ENCODE measurements around the gene PIGQ. TPM values are rescaled to one million over a fixed set of nuclear protein-coding genes. Genes with fewer than 3 reads are reported as not detected.

Gene PIGQ
- total and polyA plus RNA-seq, 11 donors, result 16.4 to 39.5 (median 22.0) TPM

- H3K36me3 ChIP-seq, result peaks cover 0 to 7% (median 0%) of the 10 kb centered on the region in 9 donors
- no peak for TF ChIP-seq CTCF (IDR thresholded peaks at IDR 0.05)
- no peak for TF ChIP-seq POLR2A (IDR thresholded peaks at IDR 0.05)
- H3K9me3 ChIP-seq, result no peaks in the 10 kb centered on the region
- DNase-seq (no peak), ATAC-seq (no peak)
- H3K4me1 ChIP-seq, result peaks cover 11 to 74% (median 44%) of the 10 kb centered on the region in 12 donors
- no peak overlapping the region for H3K27ac ChIP-seq
- intact Hi-C loops (cut with DNase I), result no loop called here
- H3K4me3 ChIP-seq, result no peak overlapping the region
- H3K27me3 ChIP-seq, result no peaks in the 10 kb centered on the region
- WGBS, 4 donors, result 84 to 92% (median 90%) methylated on average over 17 to 23 of the region's 23 CpGs
These were observed 39.5 kb upstream of the PIGQ start for GRCh38 chr16:530111-530817.

GRCh38 chr16:531494-532125 lies 38.2 kb upstream of the PIGQ start:
- no peaks in the 10 kb centered on the region for H3K27me3 ChIP-seq
- intact Hi-C loops (cut with DNase I), result no loop called here
- H3K27ac ChIP-seq, result no peak overlapping the region
- TF ChIP-seq POLR2A (IDR thresholded peaks at IDR 0.05), result no peak
- no peak for TF ChIP-seq CTCF (IDR thresholded peaks at IDR 0.05)
- no peak overlapping the region for H3K4me3 ChIP-seq
- ATAC-seq (no peak), DNase-seq (no peak)
- peaks cover 4 to 62% (median 31%) of the 10 kb centered on the region in 12 donors for H3K4me1 ChIP-seq
- 83 to 90% (median 85%) methylated on average over 15 to 16 of the region's 16 CpGs for WGBS, 4 donors
- no peaks in the 10 kb centered on the region for H3K9me3 ChIP-seq
- H3K36me3 ChIP-seq, result peaks cover 0 to 11% (median 0%) of the 10 kb centered on the region in 9 donors

- H3K36me3 ChIP-seq, result peaks cover 0 to 28% (median 4%) of the 10 kb centered on the region in 9 donors
- H3K9me3 ChIP-seq, result no peaks in the 10 kb centered on the region
- no peak overlapping the region for H3K27ac ChIP-seq
- intact Hi-C loops (cut with DNase I), result no loop called here
- peaks cover 2 to 53% (median 26%) of the 10 kb centered on the region in 12 donors for H3K4me1 ChIP-seq
- H3K27me3 ChIP-seq, result no peaks in the 10 kb centered on the region
- no peak for TF ChIP-seq CTCF (IDR thresholded peaks at IDR 0.05)
- TF ChIP-seq POLR2A (IDR thresholded peaks at IDR 0.05), result no peak
- DNase-seq (no peak), ATAC-seq (peak in 1 of 4 donors; percentile 5)
- WGBS, 4 donors, result 67 to 82% (median 72%) methylated on average over 16 to 30 of the region's 30 CpGs
- no peak overlapping the region for H3K4me3 ChIP-seq
These were observed 36.2 kb upstream of the PIGQ start for GRCh38 chr16:533391-534123.

DNA sequence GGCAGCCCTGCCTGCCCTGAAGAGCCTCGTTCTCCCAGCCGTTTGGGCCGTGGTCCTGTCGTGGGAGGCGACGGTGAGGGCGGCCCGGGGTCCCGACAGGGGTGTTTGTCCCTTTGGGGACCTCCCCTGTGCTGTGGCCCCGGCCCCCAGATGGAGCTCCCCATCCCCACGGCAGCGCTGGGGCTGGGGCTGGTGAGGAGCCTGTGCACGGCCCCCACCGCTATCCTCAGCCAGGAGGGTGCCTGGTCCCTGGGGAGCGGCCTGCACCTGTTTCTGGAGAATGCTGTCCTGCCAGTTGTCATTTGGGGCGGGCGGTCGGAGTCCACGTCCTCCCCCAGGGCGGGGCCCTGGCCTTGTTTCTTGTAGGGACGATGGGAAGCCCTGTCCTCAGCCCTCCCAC lies 35.6 kb upstream of the PIGQ start:
- H3K9me3 ChIP-seq, result no peaks in the 10 kb centered on the region
- no peaks in the 10 kb centered on the region for H3K27me3 ChIP-seq
- H3K4me3 ChIP-seq, result no peak overlapping the region
- DNase-seq (no peak), ATAC-seq (no peak)
- peaks cover 0 to 28% (median 4%) of the 10 kb centered on the region in 9 donors for H3K36me3 ChIP-seq
- TF ChIP-seq POLR2A (IDR thresholded peaks at IDR 0.05), result no peak
- no peak for TF ChIP-seq CTCF (IDR thresholded peaks at IDR 0.05)
- 83 to 88% (median 87%) methylated on average over 15 to 21 of the region's 21 CpGs for WGBS, 4 donors
- peaks cover 2 to 47% (median 20%) of the 10 kb centered on the region in 12 donors for H3K4me1 ChIP-seq
- H3K27ac ChIP-seq, result no peak overlapping the region
- intact Hi-C loops (cut with DNase I), result no loop called here

All from heart left ventricle (tissue), 16 donors.